ENCODE measurements around the gene PRKCB.

DNA sequence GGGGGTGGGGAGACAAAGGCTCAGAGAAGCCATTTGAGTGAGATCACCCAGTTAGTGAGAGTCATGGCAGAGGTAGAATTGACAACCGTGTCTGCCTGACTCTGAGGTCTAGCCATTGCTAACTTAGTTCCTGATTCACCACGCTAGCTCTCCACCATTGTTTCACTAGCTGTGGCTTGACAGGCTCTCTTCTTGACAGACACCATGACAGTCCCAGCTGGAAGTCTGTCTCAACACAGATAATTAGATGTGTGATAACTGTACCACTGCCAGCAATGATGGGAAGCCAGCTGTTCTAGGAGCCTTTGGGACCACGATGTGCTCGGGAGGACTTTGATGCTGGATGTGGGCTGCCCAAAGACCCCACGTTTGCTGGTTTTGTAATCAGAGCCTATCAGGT is 249.9 kb downstream of the PRKCB start:
- TF ChIP-seq POLR2AphosphoS5 (IDR thresholded peaks at IDR 0.05) (no peak), EP300 (IDR thresholded peaks at IDR 0.05) (no peak)
- TF ChIP-seq, protein P1, sequence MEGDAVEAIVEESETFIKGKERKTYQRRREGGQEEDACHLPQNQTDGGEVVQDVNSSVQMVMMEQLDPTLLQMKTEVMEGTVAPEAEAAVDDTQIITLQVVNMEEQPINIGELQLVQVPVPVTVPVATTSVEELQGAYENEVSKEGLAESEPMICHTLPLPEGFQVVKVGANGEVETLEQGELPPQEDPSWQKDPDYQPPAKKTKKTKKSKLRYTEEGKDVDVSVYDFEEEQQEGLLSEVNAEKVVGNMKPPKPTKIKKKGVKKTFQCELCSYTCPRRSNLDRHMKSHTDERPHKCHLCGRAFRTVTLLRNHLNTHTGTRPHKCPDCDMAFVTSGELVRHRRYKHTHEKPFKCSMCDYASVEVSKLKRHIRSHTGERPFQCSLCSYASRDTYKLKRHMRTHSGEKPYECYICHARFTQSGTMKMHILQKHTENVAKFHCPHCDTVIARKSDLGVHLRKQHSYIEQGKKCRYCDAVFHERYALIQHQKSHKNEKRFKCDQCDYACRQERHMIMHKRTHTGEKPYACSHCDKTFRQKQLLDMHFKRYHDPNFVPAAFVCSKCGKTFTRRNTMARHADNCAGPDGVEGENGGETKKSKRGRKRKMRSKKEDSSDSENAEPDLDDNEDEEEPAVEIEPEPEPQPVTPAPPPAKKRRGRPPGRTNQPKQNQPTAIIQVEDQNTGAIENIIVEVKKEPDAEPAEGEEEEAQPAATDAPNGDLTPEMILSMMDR (IDR thresholded peaks at IDR 0.05): no peak

Measured in gastroesophageal sphincter (tissue), 3 donors.